CD4-positive, alpha-beta memory T cell (primary cell): ENCODE results near the gene PIGS. TPM values are rescaled to one million over a fixed set of nuclear protein-coding genes. Genes with fewer than 3 reads are reported as not detected.
A peak's percentile ranks its signal among the peaks of the same experiment; 100 is the strongest.
"Not testable (repeated sequence)": the region's sequence is repeated elsewhere in the genome, so short reads cannot be mapped to it uniquely, and the experiment has no call there.

ENCODE experiments used
- CTCF ChIA-PET: fragments of 350-600 bp; sonication (Branson Sonifier 250); formaldehyde crosslinking; loops from one replicate; lab custom pipeline; 2021; ENCODE audit warnings: inconsistent platforms; ENCODE audit not compliant: partially characterized antibody; lab: Charles Lee
- POLR2A ChIA-PET: fragments of 350-600 bp; sonication (Branson Sonifier 250); formaldehyde crosslinking; loops from one replicate; lab custom pipeline; 2021; ENCODE audit not compliant: partially characterized antibody; lab: Charles Lee
- DNase-seq, 5 donors: peaks; one replicate each; pipeline versions ENCODE4 v3.0.0 to v3.0.0-alpha.2; 2020 to 2022; ENCODE audit warnings: mixed read lengths in 1 of 5
- H3K27ac ChIP-seq: one replicate; pipeline ENCODE4 v1.7.0; 2013; ENCODE audit warnings: low read depth, low read length
- H3K27me3 ChIP-seq: 2 replicates; pipeline ENCODE4 v1.7.0; 2013; ENCODE audit warnings: mild to moderate bottlenecking, low read length, moderate library complexity; ENCODE audit not compliant: insufficient read depth
- H3K36me3 ChIP-seq: 2 replicates; pipeline ENCODE4 v1.7.0; 2013; ENCODE audit warnings: mild to moderate bottlenecking, low read length, moderate library complexity; ENCODE audit not compliant: insufficient read depth
- H3K4me1 ChIP-seq: 2 replicates; pipeline ENCODE4 v1.7.0; 2013; ENCODE audit warnings: mild to moderate bottlenecking, low read length, moderate library complexity; ENCODE audit not compliant: insufficient read depth
- H3K4me3 ChIP-seq, 2 donors: one replicate each; pipeline ENCODE4 v1.7.0; 2013; ENCODE audit warnings: low read length in 2 of 2, mild to moderate bottlenecking in 1 of 2
- H3K9me3 ChIP-seq, 2 donors: one replicate each; pipeline ENCODE4 v1.7.0; 2013; ENCODE audit warnings: low read length in 2 of 2, control low read depth in 1 of 2; ENCODE audit not compliant: control insufficient read depth in 1 of 2
- H3K27ac Mint-ChIP-seq, 7 donors: one replicate each; pipeline ENCODE4 v1.8.0; 2020 to 2021; ENCODE audit warnings: mixed read lengths in 7 of 7, mild to moderate bottlenecking in 6 of 7, inconsistent platforms in 3 of 7, moderate library complexity in 3 of 7
- H3K27me3 Mint-ChIP-seq, 2 donors: one replicate each; pipeline ENCODE4 v1.8.0; 2020 to 2021; ENCODE audit warnings: mixed read lengths in 2 of 2
- H3K36me3 Mint-ChIP-seq, 2 donors: one replicate each; pipeline ENCODE4 v1.8.0; 2020 to 2021; ENCODE audit warnings: mixed read lengths in 2 of 2, inconsistent platforms in 1 of 2, mild to moderate bottlenecking in 1 of 2
- H3K4me1 Mint-ChIP-seq, 4 donors: one replicate each; pipeline ENCODE4 v1.8.0; 2020 to 2021; ENCODE audit warnings: mixed read lengths in 4 of 4, mild to moderate bottlenecking in 1 of 4
- H3K4me3 Mint-ChIP-seq, 8 donors: one replicate each; pipeline ENCODE4 v1.8.0; 2020 to 2021; ENCODE audit warnings: mixed read lengths in 8 of 8, mild to moderate bottlenecking in 7 of 8, moderate library complexity in 6 of 8, inconsistent platforms in 3 of 8
- H3K9me3 Mint-ChIP-seq, 8 donors: one replicate each; pipeline ENCODE4 v1.8.0; 2020 to 2021; ENCODE audit warnings: mixed read lengths in 8 of 8, mild to moderate bottlenecking in 5 of 8, inconsistent platforms in 3 of 8, moderate library complexity in 1 of 8
- intact Hi-C: fragments of 100-400 bp; cut with micrococcal nuclease; formaldehyde crosslinking; loops from one replicate; pipeline ENCODE4 v1.15.1; 2023
- polyA plus RNA-seq, 2 donors: library from polyadenylated mRNA; unstranded; fragments of 300-500 nt; fragmentation: Illumina TruSeq; gene quantifications; one replicate each; pipeline ENCODE4 v1.2.3, GENCODE V29; 2021
- total RNA-seq, 2 experiments: library from RNA; stranded (reverse); gene quantifications; one replicate each; pipeline ENCODE4 v1.2.3, GENCODE V29; 2021

PIGS gene
- total and polyA plus RNA-seq, 4 experiments from 2014 or later: 57.3 to 69.8 (median 58.1) TPM

GRCh38 chr17:28612936-28613872 is 41.9 kb upstream of the PIGS start:
- Histone ChIP-seq H3K27me3 (no peaks in the 10 kb centered on the region), H3K9me3 (no peaks in the 10 kb centered on the region), H3K27ac (no peak overlapping the region), H3K4me3 (no peak overlapping the region), H3K4me1 (no peaks in the 10 kb centered on the region), H3K36me3 (peaks cover 30% of the 10 kb centered on the region)
- ChIA-PET POLR2A (interaction anchor here (0.6 to 1.8 kb wide), 6 partner anchors 11 to 118 kb away, joined by 3 to 11 read pairs (median 4); partner anchors contain the start of genes ALDOC and PIGS), CTCF (interaction anchor here (0.7 to 6.8 kb wide), 19 partner anchors 9 to 196 kb away, joined by 3 to 51 read pairs (median 3); partner anchors contain the start of genes ALDOC and PIGS)
- Mint-ChIP-seq H3K36me3 (peaks cover 29 to 63% of the 10 kb centered on the region in 2 donors), H3K27me3 (no peaks in the 10 kb centered on the region), H3K4me3 (no peak overlapping the region), H3K9me3 (no peaks in the 10 kb centered on the region), H3K4me1 (peaks cover 4 to 13% (median 10%) of the 10 kb centered on the region in 4 donors), H3K27ac (peak overlapping the region in 6 of 7 donors; percentile 24 to 65 (median 36))
- intact Hi-C loops: loop anchor here (1.0 kb wide), 1 partner anchor 65 kb away; no protein-coding TSS in a partner anchor
- DNase-seq: peak in 4 of 5 donors; percentile 19 to 40 (median 40)

GRCh38 chr17:28612531-28612930 is 41.2 kb upstream of the PIGS start:
- peak overlapping the region; percentile 17 to 78 (median 53) for H3K27ac Mint-ChIP-seq

GRCh38 chr17:28610376-28610775 is 39.1 kb upstream of the PIGS start:
- H3K4me3 ChIP-seq: no peak overlapping the region
- ChIA-PET CTCF (interaction anchor here (0.8 to 6.8 kb wide), 7 partner anchors 12 to 114 kb away, joined by 3 to 51 read pairs (median 3); partner anchors contain the start of gene PIGS), POLR2A (interaction anchor here (2.2 kb wide), 1 partner anchor 11 kb away, joined by 12 read pairs; the partner anchor contains the start of gene SPAG5)
- no peaks in the 10 kb centered on the region for H3K27me3 ChIP-seq
- Mint-ChIP-seq H3K4me1 (peaks cover 4 to 13% (median 10%) of the 10 kb centered on the region in 4 donors), H3K4me3 (no peak overlapping the region), H3K36me3 (peaks cover 10 to 38% of the 10 kb centered on the region in 2 donors), H3K27ac (peak overlapping the region in 4 of 7 donors; percentile 12 to 77 (median 65)), H3K27me3 (no peaks in the 10 kb centered on the region), H3K9me3 (no peaks in the 10 kb centered on the region)
- no peaks in the 10 kb centered on the region for H3K9me3 ChIP-seq
- H3K36me3 ChIP-seq: peaks cover 7% of the 10 kb centered on the region
- no peaks in the 10 kb centered on the region for H3K4me1 ChIP-seq
- no peak for DNase-seq
- no peak overlapping the region for H3K27ac ChIP-seq
- intact Hi-C loops: no loop called here

More at GRCh38 chr17:28612531-28612930, 41.2 kb upstream of the PIGS start:
- Mint-ChIP-seq H3K27me3 (no peaks in the 10 kb centered on the region), H3K4me1 (peaks cover 4 to 13% (median 10%) of the 10 kb centered on the region in 4 donors), H3K4me3 (no peak overlapping the region), H3K9me3 (no peaks in the 10 kb centered on the region), H3K36me3 (peaks cover 27 to 60% of the 10 kb centered on the region in 2 donors)
- no peaks in the 10 kb centered on the region for H3K4me1 ChIP-seq
- H3K27me3 ChIP-seq: no peaks in the 10 kb centered on the region
- no peak for DNase-seq
- H3K36me3 ChIP-seq: peaks cover 29% of the 10 kb centered on the region
- intact Hi-C loops: no loop called here
- no peak overlapping the region for H3K4me3 ChIP-seq
- H3K9me3 ChIP-seq: no peaks in the 10 kb centered on the region
- ChIA-PET POLR2A (interaction anchor here (0.6 to 1.6 kb wide), 5 partner anchors 11 to 117 kb away, joined by 3 to 11 read pairs (median 4); partner anchors contain the start of genes ALDOC and PIGS), CTCF (interaction anchor here (0.7 to 6.8 kb wide), 20 partner anchors 10 to 196 kb away, joined by 3 to 51 read pairs (median 3); partner anchors contain the start of genes ALDOC and PIGS)
- H3K27ac ChIP-seq: no peak overlapping the region

- DNase-seq, H3K27ac ChIP-seq, H3K9me3 ChIP-seq, H3K36me3 Mint-ChIP-seq, H3K9me3 Mint-ChIP-seq, H3K27me3 Mint-ChIP-seq, CTCF ChIA-PET, H3K36me3 ChIP-seq, H3K27ac Mint-ChIP-seq, H3K4me3 ChIP-seq, POLR2A ChIA-PET, H3K4me3 Mint-ChIP-seq, H3K4me1 Mint-ChIP-seq, H3K27me3 ChIP-seq, H3K4me1 ChIP-seq, intact Hi-C loops: not testable (repeated sequence)
Measured at GRCh38 chr17:28604031-28604430, 32.7 kb upstream of the PIGS start.

GRCh38 chr17:28599311-28600184 is 28.2 kb upstream of the PIGS start:
- CTCF ChIA-PET: interaction anchor here (1.1 to 3.2 kb wide), 3 partner anchors 14 to 51 kb away, joined by 5 to 12 read pairs (median 8); partner anchors contain the start of gene RSKR
- Histone ChIP-seq H3K4me1 (peaks cover 7% of the 10 kb centered on the region), H3K27ac (peak overlapping the region; percentile 100), H3K36me3 (no peaks in the 10 kb centered on the region), H3K4me3 (peak overlapping the region; percentile 74 to 95), H3K9me3 (no peaks in the 10 kb centered on the region), H3K27me3 (no peaks in the 10 kb centered on the region)
- DNase-seq: peak in 4 of 5 donors; percentile 66 to 87 (median 74)
- intact Hi-C loops: loop anchor here (1.0 to 2.0 kb wide), 6 partner anchors 22 to 105 kb away; partner anchors contain the start of genes BLTP2, PIGS and UNC119
- Mint-ChIP-seq H3K27ac (peak overlapping the region; percentile 94 to 99 (median 99)), H3K27me3 (no peaks in the 10 kb centered on the region), H3K9me3 (no peaks in the 10 kb centered on the region), H3K4me1 (peaks cover 13 to 27% (median 22%) of the 10 kb centered on the region in 4 donors), H3K36me3 (peaks cover 0 to 6% of the 10 kb centered on the region in 2 donors), H3K4me3 (peak overlapping the region; percentile 88 to 99 (median 96))
- POLR2A ChIA-PET: interaction anchor here (0.7 to 6.0 kb wide), 21 partner anchors 9 to 695 kb away, joined by 3 to 169 read pairs (median 5); partner anchors contain the start of genes ALDOC, BLTP2, NUFIP2 and PHF12

GRCh38 chr17:28598799-28599310 is 27.5 kb upstream of the PIGS start, which contains the start of gene SPAG5:
Gene SPAG5 (minus strand): TSS chr17:28599025. CDS start chr17:28598946, 79 bp downstream.
- Histone ChIP-seq H3K4me1 (peaks cover 7% of the 10 kb centered on the region), H3K27ac (peak within 1 kb of the TSS; percentile 100), H3K4me3 (peak within 1 kb of the TSS; percentile 74 to 95), H3K9me3 (no peaks in the 10 kb centered on the region), H3K36me3 (no peaks in the 10 kb centered on the region), H3K27me3 (no peaks in the 10 kb centered on the region)
- H3K4me1 Mint-ChIP-seq: peaks cover 13 to 27% (median 22%) of the 10 kb centered on the region in 4 donors
- no peaks in the 10 kb centered on the region for H3K9me3 Mint-ChIP-seq
- CTCF ChIA-PET: interaction anchor here (1.1 to 3.2 kb wide), 3 partner anchors 15 to 50 kb away, joined by 5 to 12 read pairs (median 8); partner anchors contain the start of gene RSKR
- peak within 1 kb of the TSS; percentile 94 to 99 (median 99) for H3K27ac Mint-ChIP-seq
- intact Hi-C loops: loop anchor here (1.0 to 2.0 kb wide), 6 partner anchors 22 to 105 kb away; partner anchors contain the start of genes BLTP2, PIGS and UNC119
- peaks cover 0 to 6% of the 10 kb centered on the region in 2 donors for H3K36me3 Mint-ChIP-seq
- peak; percentile 95 to 96 (median 96) for DNase-seq
- no peaks in the 10 kb centered on the region for H3K27me3 Mint-ChIP-seq
- POLR2A ChIA-PET: interaction anchor here (1.0 to 6.0 kb wide), 19 partner anchors 8 to 695 kb away, joined by 3 to 169 read pairs (median 7); partner anchors contain the start of genes ALDOC, BLTP2, NUFIP2 and PHF12
- peak within 1 kb of the TSS; percentile 88 to 99 (median 96) for H3K4me3 Mint-ChIP-seq
